Peyer's patch (tissue), 4 donors: ENCODE results near the gene TMEM9.

ENCODE experiments used
- POLR2A ChIP-seq, 2 donors: fragments of 450-650 bp; IDR thresholded peaks; one replicate each; pipeline ENCODE4 v1.5.1; 2017; ENCODE audit warnings: antibody characterized with exemption in 2 of 2, mild to moderate bottlenecking in 2 of 2, moderate library complexity in 2 of 2
- TF ChIP-seq, protein P1 (sequence below), 6 experiments: fragments of 450-650 bp in 4 of 6; fragments of 200-600 bp in 2 of 6; sonication (generic) in 1 of 6; IDR thresholded peaks; one replicate each; pipeline ENCODE4 v1.5.1; 2017 to 2019; ENCODE audit warnings: antibody characterized with exemption in 6 of 6, mild to moderate bottlenecking in 3 of 6, moderate library complexity in 1 of 6

DNA sequence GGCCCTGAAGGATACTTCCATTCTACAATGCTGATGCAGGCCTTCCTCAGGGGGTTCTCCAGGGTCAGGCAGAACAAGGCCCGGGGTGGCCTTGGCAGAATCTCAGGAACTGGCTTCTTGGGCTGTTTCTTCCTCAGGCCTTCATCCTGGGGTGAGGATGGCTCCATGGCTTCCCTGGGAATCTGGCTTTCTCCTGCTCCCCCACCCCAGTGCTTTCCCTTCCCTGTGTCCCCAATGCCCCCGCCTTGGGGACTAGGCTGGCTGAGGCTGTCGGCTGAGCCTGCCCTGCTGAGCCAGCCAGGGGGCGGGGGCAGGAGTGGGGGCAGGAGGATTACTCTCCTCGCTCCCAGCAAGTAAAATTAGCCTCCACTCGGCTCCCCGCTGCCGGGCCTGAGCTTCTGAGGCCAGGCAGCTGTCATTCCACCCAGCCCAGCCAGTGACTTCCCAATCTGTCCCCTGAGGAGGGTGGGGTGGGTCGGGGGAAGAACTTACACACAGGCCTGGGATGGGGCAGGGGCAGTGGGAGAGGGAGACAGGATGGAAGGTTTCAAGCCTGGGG is 42.0 kb downstream of the TMEM9 start, which contains the start of gene CACNA1S:
- TF ChIP-seq, protein P1, sequence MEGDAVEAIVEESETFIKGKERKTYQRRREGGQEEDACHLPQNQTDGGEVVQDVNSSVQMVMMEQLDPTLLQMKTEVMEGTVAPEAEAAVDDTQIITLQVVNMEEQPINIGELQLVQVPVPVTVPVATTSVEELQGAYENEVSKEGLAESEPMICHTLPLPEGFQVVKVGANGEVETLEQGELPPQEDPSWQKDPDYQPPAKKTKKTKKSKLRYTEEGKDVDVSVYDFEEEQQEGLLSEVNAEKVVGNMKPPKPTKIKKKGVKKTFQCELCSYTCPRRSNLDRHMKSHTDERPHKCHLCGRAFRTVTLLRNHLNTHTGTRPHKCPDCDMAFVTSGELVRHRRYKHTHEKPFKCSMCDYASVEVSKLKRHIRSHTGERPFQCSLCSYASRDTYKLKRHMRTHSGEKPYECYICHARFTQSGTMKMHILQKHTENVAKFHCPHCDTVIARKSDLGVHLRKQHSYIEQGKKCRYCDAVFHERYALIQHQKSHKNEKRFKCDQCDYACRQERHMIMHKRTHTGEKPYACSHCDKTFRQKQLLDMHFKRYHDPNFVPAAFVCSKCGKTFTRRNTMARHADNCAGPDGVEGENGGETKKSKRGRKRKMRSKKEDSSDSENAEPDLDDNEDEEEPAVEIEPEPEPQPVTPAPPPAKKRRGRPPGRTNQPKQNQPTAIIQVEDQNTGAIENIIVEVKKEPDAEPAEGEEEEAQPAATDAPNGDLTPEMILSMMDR (IDR thresholded peaks at IDR 0.05) = no peak
- no peak for TF ChIP-seq POLR2A (IDR thresholded peaks at IDR 0.05)
